Endometrial microvascular endothelial cells (primary cell): ENCODE results near the gene TBXA2R. TPM values are rescaled to one million over a fixed set of nuclear protein-coding genes. Genes with fewer than 3 reads are reported as not detected.

Experiments used
- in situ Hi-C: cut with HindIII; loops from 2 replicates; pipeline ENCODE4 v1.10.0; 2017; ENCODE audit warnings: low sequenced_read_pairs, low pct_unique_long_range_greater_than_20kb; ENCODE audit errors: inconsistent ontology term
- total RNA-seq: library from RNA; depleted of rRNA; stranded (reverse); fragments of >200 nt; gene quantifications from one replicate; pipeline ENCODE4 v1.2.3, GENCODE V29; 2015; ENCODE audit errors: inconsistent ontology term

Gene TBXA2R
- total RNA-seq, 1 donor from 2014 or later, result 4.2 TPM

DNA sequence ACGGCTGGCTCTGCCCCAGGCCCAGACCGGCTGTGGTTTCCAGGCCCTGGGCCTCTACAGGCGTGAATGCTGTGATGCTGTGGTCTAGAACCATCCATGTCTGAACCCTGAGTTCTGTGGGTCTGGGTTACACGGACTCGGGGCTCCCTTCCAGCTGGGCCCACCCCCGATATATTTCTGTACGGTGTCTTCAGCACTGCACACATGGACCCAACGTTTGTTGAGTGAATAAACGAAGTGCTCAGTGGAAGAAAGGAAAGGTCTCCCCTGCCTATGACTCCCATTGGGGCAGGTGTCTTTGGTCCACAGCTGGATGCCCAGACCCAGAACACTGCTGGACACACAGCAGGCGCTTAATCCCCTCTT is 61.0 kb downstream of the TBXA2R start:
- in situ Hi-C loops, result no loop called here

DNA sequence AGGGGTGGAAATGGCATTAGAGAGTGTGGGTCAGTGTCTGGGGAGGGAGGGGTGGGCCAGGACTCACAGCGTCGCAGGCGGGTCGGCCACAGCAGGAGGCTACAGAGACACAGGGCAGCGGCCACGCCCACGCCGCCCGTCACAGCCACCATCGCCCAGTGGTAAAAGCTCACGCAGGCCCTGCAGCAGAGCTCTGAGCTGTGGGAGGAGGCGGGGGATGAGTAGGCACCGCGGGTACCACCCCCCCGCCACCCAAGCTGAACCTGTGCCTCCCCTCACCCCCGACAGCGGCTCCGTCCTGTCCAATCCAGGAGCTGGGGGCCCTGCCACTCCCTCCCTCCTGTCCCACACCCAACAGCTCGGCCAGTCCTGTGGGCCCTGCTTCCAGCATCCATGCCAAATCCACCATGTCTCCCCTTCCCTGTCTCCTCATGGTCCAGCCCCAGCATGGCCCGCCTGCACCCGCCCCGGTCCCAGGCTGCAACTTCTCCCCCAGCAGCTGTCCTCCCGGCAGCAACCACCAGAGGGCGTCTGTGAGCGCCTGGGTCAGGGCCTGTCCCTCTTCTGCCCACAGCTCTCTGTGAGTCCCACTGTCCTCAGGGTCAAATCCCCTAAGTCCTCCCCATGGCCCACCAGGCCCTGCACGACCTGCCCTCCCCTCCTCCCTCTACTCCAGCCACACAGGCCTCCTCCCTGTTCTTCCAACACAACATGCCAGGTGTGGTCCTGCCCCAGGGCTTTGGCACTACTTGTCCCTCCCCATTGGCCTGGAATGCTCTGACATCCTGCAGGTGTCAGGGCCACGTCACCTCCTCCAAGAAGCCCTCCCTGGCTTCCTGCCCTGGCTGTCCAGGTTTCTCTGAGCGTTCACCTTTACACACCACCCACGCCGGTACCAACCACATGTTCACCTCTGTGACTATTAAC is 61.7 kb downstream of the TBXA2R start:
- in situ Hi-C loops, result no loop called here

Other genes starting within 250 kb of the TBXA2R start
- gene NFIC, start 240.3 kb downstream of the TBXA2R start, total RNA-seq, result 47.2 TPM
- not detected for gene SMIM24, start 126.3 kb downstream of the TBXA2R start, total RNA-seq
- not detected for gene SMIM44, start 123.4 kb downstream of the TBXA2R start, total RNA-seq
- 28.8 TPM for gene DOHH, start 106.2 kb downstream of the TBXA2R start, total RNA-seq
- gene FZR1, start 100.6 kb downstream of the TBXA2R start, total RNA-seq, result 44.3 TPM
- gene TEKTIP1, start 67.7 kb downstream of the TBXA2R start, total RNA-seq, result not detected
- gene MFSD12, start 49.3 kb downstream of the TBXA2R start, total RNA-seq, result 121 TPM
- 79.4 TPM for gene HMG20B, start 33.9 kb downstream of the TBXA2R start, total RNA-seq
- gene GIPC3, start 21.4 kb downstream of the TBXA2R start, total RNA-seq, result 0.28 TPM
- 46.6 TPM for gene CACTIN, start 19.9 kb upstream of the TBXA2R start, total RNA-seq
- gene PIP5K1C, start 93.6 kb upstream of the TBXA2R start, total RNA-seq, result 38.0 TPM
- gene TJP3, start 101.5 kb upstream of the TBXA2R start, total RNA-seq, result not detected
- 46.8 TPM for gene APBA3, start 154.8 kb upstream of the TBXA2R start, total RNA-seq
- 88.7 TPM for gene MRPL54, start 155.8 kb upstream of the TBXA2R start, total RNA-seq
- not detected for gene RAX2, start 165.4 kb upstream of the TBXA2R start, total RNA-seq
- gene MATK, start 179.5 kb upstream of the TBXA2R start, total RNA-seq, result not detected